Gastrocnemius medialis (tissue), 4 donors: ENCODE measurements around the gene PXN.

Experiments
- POLR2A ChIP-seq, 2 donors: fragments of 450-650 bp; IDR thresholded peaks; one replicate each; pipeline ENCODE4 v1.6.1; 2017; ENCODE audit warnings: antibody characterized with exemption in 2 of 2, mild to moderate bottlenecking in 2 of 2, moderate library complexity in 2 of 2
- TF ChIP-seq, protein P1 (sequence below), 5 experiments: fragments of 450-650 bp in 3 of 5; fragments of 200-600 bp in 2 of 5; sonication (generic) in 2 of 5; IDR thresholded peaks in 4 of 5; conservative IDR thresholded peaks in 1 of 5; 1 replicate in 4 of 5; 2 replicates in 1 of 5; pipeline ENCODE4 v1.5.1; 2016 to 2019; ENCODE audit warnings: antibody characterized with exemption in 5 of 5, mild to moderate bottlenecking in 3 of 5, moderate library complexity in 3 of 5

GRCh38 chr12:120276734-120277133 lies 11.2 kb upstream of the PXN start:
- TF ChIP-seq, protein P1, sequence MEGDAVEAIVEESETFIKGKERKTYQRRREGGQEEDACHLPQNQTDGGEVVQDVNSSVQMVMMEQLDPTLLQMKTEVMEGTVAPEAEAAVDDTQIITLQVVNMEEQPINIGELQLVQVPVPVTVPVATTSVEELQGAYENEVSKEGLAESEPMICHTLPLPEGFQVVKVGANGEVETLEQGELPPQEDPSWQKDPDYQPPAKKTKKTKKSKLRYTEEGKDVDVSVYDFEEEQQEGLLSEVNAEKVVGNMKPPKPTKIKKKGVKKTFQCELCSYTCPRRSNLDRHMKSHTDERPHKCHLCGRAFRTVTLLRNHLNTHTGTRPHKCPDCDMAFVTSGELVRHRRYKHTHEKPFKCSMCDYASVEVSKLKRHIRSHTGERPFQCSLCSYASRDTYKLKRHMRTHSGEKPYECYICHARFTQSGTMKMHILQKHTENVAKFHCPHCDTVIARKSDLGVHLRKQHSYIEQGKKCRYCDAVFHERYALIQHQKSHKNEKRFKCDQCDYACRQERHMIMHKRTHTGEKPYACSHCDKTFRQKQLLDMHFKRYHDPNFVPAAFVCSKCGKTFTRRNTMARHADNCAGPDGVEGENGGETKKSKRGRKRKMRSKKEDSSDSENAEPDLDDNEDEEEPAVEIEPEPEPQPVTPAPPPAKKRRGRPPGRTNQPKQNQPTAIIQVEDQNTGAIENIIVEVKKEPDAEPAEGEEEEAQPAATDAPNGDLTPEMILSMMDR (IDR thresholded peaks at IDR 0.05 in 4 of 5, conservative IDR thresholded peaks at IDR 0.05 in 1 of 5) = no peak
- no peak for TF ChIP-seq POLR2A (IDR thresholded peaks at IDR 0.05)
